Skeletal muscle satellite cell (primary cell): ENCODE measurements around the gene IGF2R.
A peak's percentile ranks its signal among the peaks of the same experiment; 100 is the strongest.
"Not testable (repeated sequence)": the region's sequence is repeated elsewhere in the genome, so short reads cannot be mapped to it uniquely, and the experiment has no call there.

Experiments
- H3K27me3 ChIP-seq: 2 replicates; pipeline ENCODE4 v1.7.0; 2013; ENCODE audit warnings: low read length; ENCODE audit not compliant: control insufficient read depth, insufficient read depth
- H3K36me3 ChIP-seq: 2 replicates; pipeline ENCODE4 v1.7.0; 2013; ENCODE audit warnings: mild to moderate bottlenecking, control low read depth, low read length; ENCODE audit not compliant: insufficient read depth
- H3K4me1 ChIP-seq: 2 replicates; pipeline ENCODE4 v1.7.0; 2013; ENCODE audit warnings: low read length; ENCODE audit not compliant: control insufficient read depth, insufficient read depth
- H3K4me2 ChIP-seq: 2 replicates; pipeline ENCODE4 v1.7.0; 2013; ENCODE audit warnings: mild to moderate bottlenecking, low read length
- H3K4me3 ChIP-seq: 2 replicates; pipeline ENCODE4 v1.7.0; 2013; ENCODE audit warnings: low read length
- H3K9ac ChIP-seq: 2 replicates; pipeline ENCODE4 v1.7.0; 2013; ENCODE audit warnings: mild to moderate bottlenecking, low read depth, low read length, moderate library complexity
- H3K9me3 ChIP-seq: replicated peaks from 2 replicates; pipeline ENCODE4 v1.7.0; 2013; ENCODE audit warnings: mild to moderate bottlenecking, control low read depth, low read length

Gene IGF2R

GRCh38 chr6:159957071-159957673 is 11.7 kb upstream of the IGF2R start:
- no peaks in the 10 kb centered on the region for H3K36me3 ChIP-seq
- H3K9ac ChIP-seq = no peak overlapping the region
- no peak overlapping the region for H3K4me2 ChIP-seq
- no peak overlapping the region for H3K4me3 ChIP-seq
- peaks cover 34% of the 10 kb centered on the region for H3K4me1 ChIP-seq
- no peaks in the 10 kb centered on the region for H3K9me3 ChIP-seq
- no peaks in the 10 kb centered on the region for H3K27me3 ChIP-seq

- H3K9ac ChIP-seq = no peak overlapping the region
These were observed 9.5 kb upstream of the IGF2R start for GRCh38 chr6:159959165-159959975.

GRCh38 chr6:159959976-159960384 is 8.9 kb upstream of the IGF2R start:
- Histone ChIP-seq H3K4me1 (peaks cover 19% of the 10 kb centered on the region), H3K9ac (peak overlapping the region; percentile 25), H3K36me3 (no peaks in the 10 kb centered on the region), H3K4me3 (no peak overlapping the region), H3K9me3 (no peaks in the 10 kb centered on the region), H3K27me3 (no peaks in the 10 kb centered on the region), H3K4me2 (no peak overlapping the region)

More at GRCh38 chr6:159959165-159959975, 9.5 kb upstream of the IGF2R start:
- Histone ChIP-seq H3K4me2 (no peak overlapping the region), H3K9me3 (no peaks in the 10 kb centered on the region), H3K4me3 (no peak overlapping the region), H3K4me1 (peaks cover 19% of the 10 kb centered on the region), H3K36me3 (no peaks in the 10 kb centered on the region), H3K27me3 (no peaks in the 10 kb centered on the region)

- Histone ChIP-seq H3K4me2 (no peak overlapping the region), H3K36me3 (no peaks in the 10 kb centered on the region), H3K4me1 (peaks cover 19% of the 10 kb centered on the region), H3K9me3 (no peaks in the 10 kb centered on the region), H3K27me3 (no peaks in the 10 kb centered on the region), H3K9ac (no peak overlapping the region), H3K4me3 (no peak overlapping the region)
These were observed 8.4 kb upstream of the IGF2R start for GRCh38 chr6:159960485-159960884.

GRCh38 chr6:159961528-159961927 is 7.4 kb upstream of the IGF2R start:
- H3K4me2 ChIP-seq = no peak overlapping the region
- no peaks in the 10 kb centered on the region for H3K36me3 ChIP-seq
- H3K4me3 ChIP-seq = no peak overlapping the region
- H3K27me3 ChIP-seq = no peaks in the 10 kb centered on the region
- H3K4me1 ChIP-seq = peaks cover 19% of the 10 kb centered on the region
- H3K9me3 ChIP-seq = no peaks in the 10 kb centered on the region
- no peak overlapping the region for H3K9ac ChIP-seq

GRCh38 chr6:159963111-159963510 is 5.8 kb upstream of the IGF2R start:
- H3K9me3 ChIP-seq = no peaks in the 10 kb centered on the region
- no peaks in the 10 kb centered on the region for H3K27me3 ChIP-seq
- H3K4me1 ChIP-seq = peaks cover 19% of the 10 kb centered on the region

GRCh38 chr6:159964046-159964445 is 4.8 kb upstream of the IGF2R start:
- Histone ChIP-seq H3K27me3 (no peaks in the 10 kb centered on the region), H3K9me3 (no peaks in the 10 kb centered on the region), H3K4me2 (no peak overlapping the region), H3K4me1 (peaks cover 23% of the 10 kb centered on the region), H3K36me3 (no peaks in the 10 kb centered on the region), H3K9ac (no peak overlapping the region), H3K4me3 (no peak overlapping the region)

More at GRCh38 chr6:159963111-159963510, 5.8 kb upstream of the IGF2R start:
- Histone ChIP-seq H3K36me3 (no peaks in the 10 kb centered on the region), H3K9ac (no peak overlapping the region), H3K4me2 (no peak overlapping the region), H3K4me3 (no peak overlapping the region)

GRCh38 chr6:159966339-159966738 is 2.5 kb upstream of the IGF2R start:
- Histone ChIP-seq H3K36me3 (no peaks in the 10 kb centered on the region), H3K4me2 (no peak overlapping the region), H3K4me3 (no peak overlapping the region), H3K27me3 (no peaks in the 10 kb centered on the region), H3K4me1 (peaks cover 24% of the 10 kb centered on the region), H3K9ac (no peak overlapping the region), H3K9me3 (no peaks in the 10 kb centered on the region)

- Histone ChIP-seq H3K27me3 (no peaks in the 10 kb centered on the region), H3K9ac (no peak overlapping the region), H3K4me1 (peaks cover 20% of the 10 kb centered on the region)
These were observed 1.9 kb upstream of the IGF2R start for GRCh38 chr6:159966981-159967380.

GRCh38 chr6:159967621-159968020 is 1.3 kb upstream of the IGF2R start:
- not testable (repeated sequence) for H3K27me3 ChIP-seq, H3K9me3 ChIP-seq

More at GRCh38 chr6:159966981-159967380, 1.9 kb upstream of the IGF2R start:
- H3K9me3 ChIP-seq = no peaks in the 10 kb centered on the region
- no peak overlapping the region for H3K4me2 ChIP-seq
- no peak overlapping the region for H3K4me3 ChIP-seq
- no peaks in the 10 kb centered on the region for H3K36me3 ChIP-seq

GRCh38 chr6:159969204-159969912 is 476 bp downstream of the IGF2R start:
- Histone ChIP-seq H3K9me3 (no peaks in the 10 kb centered on the region), H3K27me3 (no peaks in the 10 kb centered on the region), H3K4me3 (peak overlapping the region; percentile 90), H3K36me3 (no peaks in the 10 kb centered on the region), H3K4me2 (peak overlapping the region; percentile 82), H3K9ac (peak overlapping the region; percentile 82), H3K4me1 (peaks cover 34% of the 10 kb centered on the region)

More at GRCh38 chr6:159967621-159968020, 1.3 kb upstream of the IGF2R start:
- not testable (repeated sequence) for H3K36me3 ChIP-seq, H3K4me2 ChIP-seq, H3K4me3 ChIP-seq, H3K9ac ChIP-seq
- H3K4me1 ChIP-seq = peaks cover 22% of the 10 kb centered on the region
